Spinal cord (tissue), 10 donors: ENCODE measurements around the gene INHBC. TPM values are rescaled to one million over a fixed set of nuclear protein-coding genes. Genes with fewer than 3 reads are reported as not detected.

Experiments used
- DNase-seq, 6 donors: peaks; one replicate each; pipeline versions ENCODE4 v3.0.0 to v3.0.0-alpha.2; 2013 to 2015; ENCODE audit warnings: low spot score in 6 of 6, low read depth in 4 of 6
- H3K27ac ChIP-seq: one replicate; pipeline ENCODE4 v1.5.1; 2013; ENCODE audit warnings: low read depth, low read length, control low read depth
- H3K27me3 ChIP-seq: one replicate; pipeline ENCODE4 v1.6.1; 2013; ENCODE audit warnings: low read length; ENCODE audit not compliant: control insufficient read depth, insufficient read depth
- H3K36me3 ChIP-seq: one replicate; pipeline ENCODE4 v1.6.1; 2013; ENCODE audit warnings: low read length; ENCODE audit not compliant: control insufficient read depth, insufficient read depth
- H3K4me1 ChIP-seq: one replicate; pipeline ENCODE4 v1.6.1; 2013; ENCODE audit warnings: low read length; ENCODE audit not compliant: control insufficient read depth, insufficient read depth
- H3K4me3 ChIP-seq: one replicate; pipeline ENCODE4 v1.5.1; 2013; ENCODE audit warnings: low read depth, low read length, control low read depth
- H3K9me3 ChIP-seq: one replicate; pipeline ENCODE4 v1.6.1; 2013; ENCODE audit warnings: low read length; ENCODE audit not compliant: control insufficient read depth, insufficient read depth
- WGBS: methylation state at CpG from one replicate; pipeline ENCODE4 v1.1.5; 2013; ENCODE audit warnings: missing lambda C conversion rate; ENCODE audit not compliant: insufficient coverage; 5-methylcytosine and 5-hydroxymethylcytosine counted together
- polyA plus RNA-seq, 2 donors: library from polyadenylated mRNA; unstranded; fragments of 120-200 nt; gene quantifications; one replicate each; pipeline ENCODE4 v1.2.1, GENCODE V29; 2013; ENCODE audit not compliant: insufficient read length in 2 of 2
- small RNA-seq: library from RNA; depleted of rRNA; stranded (forward); fragments of <200 nt; gene quantifications from one replicate; pipeline ENCODE3, GENCODE V24; 2014; ENCODE audit warnings: low replicate concordance
- total RNA-seq, 2 donors: library from RNA; depleted of rRNA in 1 of 2; stranded (reverse); fragments of 120-200 nt in 1 of 2; fragments of >200 nt in 1 of 2; gene quantifications; one replicate each; pipeline versions ENCODE4 v1.2.3 to v1.2.4, GENCODE V29; 2013 to 2014
- donor health status: healthy.

The INHBC gene
- total and polyA plus RNA-seq, 4 donors: 0.13 to 0.15 TPM; not detected in 2

DNA sequence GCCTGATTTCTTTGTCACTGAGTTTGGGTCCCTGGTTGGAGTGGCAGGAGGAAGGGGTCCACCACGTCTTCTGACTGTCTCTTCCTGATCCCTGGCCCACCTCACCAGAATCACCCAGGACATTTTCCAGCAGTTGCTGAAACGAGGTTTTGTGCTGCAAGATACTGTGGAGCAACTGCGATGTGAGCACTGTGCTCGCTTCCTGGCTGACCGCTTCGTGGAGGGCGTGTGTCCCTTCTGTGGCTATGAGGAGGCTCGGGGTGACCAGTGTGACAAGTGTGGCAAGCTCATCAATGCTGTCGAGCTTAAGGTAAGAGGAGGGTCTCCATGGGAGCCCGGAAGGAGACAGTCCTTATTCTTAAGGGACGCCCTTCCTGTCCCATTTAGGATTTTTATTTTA, 65.6 kb downstream of the INHBC start:
- no peak overlapping the region for H3K4me3 ChIP-seq
- no peak overlapping the region for H3K27ac ChIP-seq
- H3K27me3 ChIP-seq: no peaks in the 10 kb centered on the region
- 98% methylated on average over 11 of the region's 11 CpGs for WGBS
- H3K4me1 ChIP-seq: no peaks in the 10 kb centered on the region
- H3K9me3 ChIP-seq: no peaks in the 10 kb centered on the region
- DNase-seq: no peak
- peaks cover 83% of the 10 kb centered on the region for H3K36me3 ChIP-seq

Small RNAs within 50 kb of the gene (small RNA-seq; reads per million reads assigned to genes)
- gene RNU6-879P: not detected

Other genes with a start within 250 kb of the INHBC start
- 10 to 100 TPM in 1 of 2 donors, 1 to 10 TPM in 1; 7.8 to 12.0 TPM for gene NXPH4, start 218.0 kb upstream of the INHBC start, total RNA-seq
- gene NXPH4, start 218.0 kb upstream of the INHBC start, polyA plus RNA-seq: 10 to 100 TPM; 28.0 to 31.9 TPM
- 10 to 100 TPM; 37.5 to 61.8 TPM for gene SHMT2, start 205.1 kb upstream of the INHBC start, total RNA-seq
- 10 to 100 TPM; 53.9 to 62.6 TPM for gene SHMT2, start 205.1 kb upstream of the INHBC start, polyA plus RNA-seq
- gene STAC3, start 183.6 kb upstream of the INHBC start, total RNA-seq: 1 to 10 TPM; 1.7 to 2.1 TPM
- gene STAC3, start 183.6 kb upstream of the INHBC start, polyA plus RNA-seq: 10 to 100 TPM in 1 of 2 donors, 1 to 10 TPM in 1; 4.0 to 10.9 TPM
- gene R3HDM2, start 3.7 kb upstream of the INHBC start, total RNA-seq: 10 to 100 TPM; 42.7 to 46.4 TPM
- 10 to 100 TPM; 83.9 to 98.2 TPM for gene R3HDM2, start 3.7 kb upstream of the INHBC start, polyA plus RNA-seq
- gene INHBE, start 20.5 kb downstream of the INHBC start, total RNA-seq: not detected
- gene INHBE, start 20.5 kb downstream of the INHBC start, polyA plus RNA-seq: under 1 TPM; 0.23 to 0.51 TPM
- 1 to 10 TPM; 2.6 to 5.4 TPM for gene GLI1, start 25.0 kb downstream of the INHBC start, total RNA-seq
- gene GLI1, start 25.0 kb downstream of the INHBC start, polyA plus RNA-seq: 1 to 10 TPM; 8.5 to 9.2 TPM
- 1 to 10 TPM; 4.8 to 5.6 TPM for gene ARHGAP9, start 45.1 kb downstream of the INHBC start, total RNA-seq
- gene ARHGAP9, start 45.1 kb downstream of the INHBC start, polyA plus RNA-seq: 1 to 10 TPM; 5.0 to 6.5 TPM
- gene MARS1, start 53.3 kb downstream of the INHBC start, total RNA-seq: 100 to 1,000 TPM in 1 of 2 donors, 10 to 100 TPM in 1; 68.6 to 115 TPM
- 100 to 1,000 TPM; 171 to 203 TPM for gene MARS1, start 53.3 kb downstream of the INHBC start, polyA plus RNA-seq
- gene DDIT3, start 85.7 kb downstream of the INHBC start, total RNA-seq: 10 to 100 TPM; 19.9 to 46.7 TPM
- gene DDIT3, start 85.7 kb downstream of the INHBC start, polyA plus RNA-seq: 10 to 100 TPM; 25.3 to 29.4 TPM
- 10 to 100 TPM in 1 of 2 donors, 1 to 10 TPM in 1; 9.4 to 18.2 TPM for gene MBD6, start 88.0 kb downstream of the INHBC start, total RNA-seq
- 10 to 100 TPM; 63.2 to 74.0 TPM for gene MBD6, start 88.0 kb downstream of the INHBC start, polyA plus RNA-seq
- 100 to 1,000 TPM; 125 to 162 TPM for gene DCTN2, start 112.4 kb downstream of the INHBC start, total RNA-seq
- 100 to 1,000 TPM; 232 to 246 TPM for gene DCTN2, start 112.4 kb downstream of the INHBC start, polyA plus RNA-seq
- 100 to 1,000 TPM in 1 of 2 donors, 10 to 100 TPM in 1; 34.8 to 101 TPM for gene KIF5A, start 115.3 kb downstream of the INHBC start, total RNA-seq
- 100 to 1,000 TPM; 188 to 224 TPM for gene KIF5A, start 115.3 kb downstream of the INHBC start, polyA plus RNA-seq
- 10 to 100 TPM; 12.5 to 19.9 TPM for gene PIP4K2C, start 156.4 kb downstream of the INHBC start, total RNA-seq
- 10 to 100 TPM; 19.0 to 20.7 TPM for gene PIP4K2C, start 156.4 kb downstream of the INHBC start, polyA plus RNA-seq
- gene DTX3, start 170.0 kb downstream of the INHBC start, total RNA-seq: 10 to 100 TPM; 36.2 to 66.3 TPM
- gene DTX3, start 170.0 kb downstream of the INHBC start, polyA plus RNA-seq: 100 to 1,000 TPM; 144 to 162 TPM
- 10 to 100 TPM; 27.2 to 42.4 TPM for gene ARHGEF25, start 176.7 kb downstream of the INHBC start, total RNA-seq
- 10 to 100 TPM; 47.7 to 61.9 TPM for gene ARHGEF25, start 176.7 kb downstream of the INHBC start, polyA plus RNA-seq
- gene B4GALNT1, start 198.4 kb downstream of the INHBC start, total RNA-seq: 10 to 100 TPM; 11.7 to 19.7 TPM
- 10 to 100 TPM; 45.7 to 50.0 TPM for gene B4GALNT1, start 198.4 kb downstream of the INHBC start, polyA plus RNA-seq